GM21717 (cell line): ENCODE measurements around the gene FOXO6.

Experiments
- ATAC-seq: cut with Tn5 transposase; IDR thresholded peaks from one replicate; pipeline ENCODE4 v1.9.1; 2021; ENCODE audit warnings: mild to moderate bottlenecking, moderate library complexity; ENCODE audit not compliant: unreplicated experiment

Gene FOXO6

GRCh38 chr1:41397020-41397419, 35.8 kb downstream of the FOXO6 start:
- ATAC-seq = no peak

GRCh38 chr1:41397753-41398330, 36.6 kb downstream of the FOXO6 start:
- no peak for ATAC-seq

- no peak for ATAC-seq
Observed at GRCh38 chr1:41399145-41399795, 38.0 kb downstream of the FOXO6 start.

GRCh38 chr1:41400225-41400624, 39.0 kb downstream of the FOXO6 start:
- ATAC-seq = no peak

- ATAC-seq = no peak
Observed at GRCh38 chr1:41401899-41402298, 40.7 kb downstream of the FOXO6 start.

GRCh38 chr1:41404308-41404761, 43.1 kb downstream of the FOXO6 start:
- no peak for ATAC-seq

- no peak for ATAC-seq
Observed at GRCh38 chr1:41407664-41408252, 46.5 kb downstream of the FOXO6 start.

GRCh38 chr1:41408691-41409090, 47.5 kb downstream of the FOXO6 start:
- no peak for ATAC-seq

- no peak for ATAC-seq
Observed at GRCh38 chr1:41409825-41410224, 48.6 kb downstream of the FOXO6 start.

GRCh38 chr1:41410462-41410861, 49.2 kb downstream of the FOXO6 start:
- no peak for ATAC-seq

- ATAC-seq = no peak
Observed at GRCh38 chr1:41411229-41411628, 50.0 kb downstream of the FOXO6 start.

GRCh38 chr1:41412748-41413147, 51.5 kb downstream of the FOXO6 start:
- ATAC-seq = no peak

- ATAC-seq = no peak
Observed at GRCh38 chr1:41413748-41414281, 52.6 kb downstream of the FOXO6 start.

- no peak for ATAC-seq
Observed at GRCh38 chr1:41414296-41414695, 53.1 kb downstream of the FOXO6 start.

GRCh38 chr1:41414716-41415306, 53.6 kb downstream of the FOXO6 start:
- no peak for ATAC-seq

GRCh38 chr1:41416081-41416480, 54.8 kb downstream of the FOXO6 start:
- no peak for ATAC-seq

- ATAC-seq = no peak
Observed at GRCh38 chr1:41416552-41417334, 55.5 kb downstream of the FOXO6 start.

GRCh38 chr1:41417335-41417682, 56.1 kb downstream of the FOXO6 start:
- ATAC-seq = no peak

GRCh38 chr1:41417746-41418145, 56.5 kb downstream of the FOXO6 start:
- ATAC-seq = no peak

- ATAC-seq = no peak
Observed at GRCh38 chr1:41418857-41419583, 57.8 kb downstream of the FOXO6 start.
